Neural progenitor cell (in vitro differentiated cells): ENCODE data around the gene OARD1.

Experiments used
- CTCF ChIP-seq: fragments of 200-600 bp; sonication (generic); IDR thresholded peaks from 2 replicates; pipeline ENCODE4 v1.5.1; 2017; ENCODE audit warnings: antibody characterized with exemption, mild to moderate bottlenecking
- EZH2phosphoT487 ChIP-seq: fragments of 200-600 bp; sonication (generic); IDR thresholded peaks from 2 replicates; pipeline ENCODE4 v1.6.1; 2017; ENCODE audit warnings: antibody characterized with exemption

GRCh38 chr6:41103847-41104246, 31.7 kb upstream of the OARD1 start:
- no peak for TF ChIP-seq CTCF
- TF ChIP-seq EZH2phosphoT487: no peak
